PC-9 (cell line): ENCODE results near the gene PTPRM.

Source experiments
- EZH2 ChIP-seq: fragments of 200-600 bp; sonication (generic); IDR thresholded peaks from 2 replicates; pipeline ENCODE4 v1.8.0; 2017; ENCODE audit warnings: antibody characterized with exemption, low read depth
- TF ChIP-seq, protein P1 (sequence below): fragments of 200-600 bp; sonication (generic); conservative IDR thresholded peaks from 2 replicates; pipeline ENCODE4 v1.6.1; 2017; ENCODE audit warnings: mixed run types, antibody characterized with exemption, mild to moderate bottlenecking, moderate library complexity

DNA sequence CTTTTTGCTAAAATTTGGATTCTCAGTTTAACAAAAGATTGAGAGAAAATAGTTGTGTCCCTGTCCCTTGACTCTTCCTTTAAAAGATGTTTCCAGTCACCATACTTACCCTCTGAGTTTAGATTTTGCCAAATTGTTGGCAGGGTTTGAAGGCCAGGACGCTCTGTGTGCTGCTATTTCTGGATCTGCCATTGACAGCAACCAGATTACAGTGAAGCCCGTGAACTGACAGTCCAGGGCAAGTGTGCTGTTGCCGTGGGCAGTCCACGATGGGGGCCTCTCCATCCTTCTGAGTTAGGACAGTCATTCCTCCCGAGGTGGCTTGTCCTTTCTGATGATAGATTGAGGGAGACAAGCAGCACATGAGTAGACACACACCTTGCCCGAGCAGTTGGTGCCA, 89.9 kb downstream of the PTPRM start:
- no peak for TF ChIP-seq EZH2
- TF ChIP-seq, protein P1, sequence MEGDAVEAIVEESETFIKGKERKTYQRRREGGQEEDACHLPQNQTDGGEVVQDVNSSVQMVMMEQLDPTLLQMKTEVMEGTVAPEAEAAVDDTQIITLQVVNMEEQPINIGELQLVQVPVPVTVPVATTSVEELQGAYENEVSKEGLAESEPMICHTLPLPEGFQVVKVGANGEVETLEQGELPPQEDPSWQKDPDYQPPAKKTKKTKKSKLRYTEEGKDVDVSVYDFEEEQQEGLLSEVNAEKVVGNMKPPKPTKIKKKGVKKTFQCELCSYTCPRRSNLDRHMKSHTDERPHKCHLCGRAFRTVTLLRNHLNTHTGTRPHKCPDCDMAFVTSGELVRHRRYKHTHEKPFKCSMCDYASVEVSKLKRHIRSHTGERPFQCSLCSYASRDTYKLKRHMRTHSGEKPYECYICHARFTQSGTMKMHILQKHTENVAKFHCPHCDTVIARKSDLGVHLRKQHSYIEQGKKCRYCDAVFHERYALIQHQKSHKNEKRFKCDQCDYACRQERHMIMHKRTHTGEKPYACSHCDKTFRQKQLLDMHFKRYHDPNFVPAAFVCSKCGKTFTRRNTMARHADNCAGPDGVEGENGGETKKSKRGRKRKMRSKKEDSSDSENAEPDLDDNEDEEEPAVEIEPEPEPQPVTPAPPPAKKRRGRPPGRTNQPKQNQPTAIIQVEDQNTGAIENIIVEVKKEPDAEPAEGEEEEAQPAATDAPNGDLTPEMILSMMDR, result no peak
